Esophagus (tissue), 2 donors: ENCODE results near the gene KCNMA1. TPM values are rescaled to one million over a fixed set of nuclear protein-coding genes. Genes with fewer than 3 reads are reported as not detected.

ENCODE experiments used
- H3K27ac ChIP-seq, 2 donors: one replicate each; pipeline ENCODE4 v1.5.1; 2013; ENCODE audit warnings: low read depth in 2 of 2, mild to moderate bottlenecking in 2 of 2, inconsistent platforms in 1 of 2, low read length in 1 of 2, moderate library complexity in 1 of 2
- H3K27me3 ChIP-seq, 2 donors: one replicate each; pipeline ENCODE4 v1.6.1; 2013; ENCODE audit warnings: low read length in 2 of 2, control low read depth in 1 of 2, mild to moderate bottlenecking in 1 of 2; ENCODE audit not compliant: insufficient read depth in 2 of 2, control insufficient read depth in 1 of 2
- H3K36me3 ChIP-seq, 2 donors: one replicate each; pipeline ENCODE4 v1.6.1; 2013; ENCODE audit warnings: low read length in 1 of 2; ENCODE audit not compliant: control insufficient read depth in 2 of 2, insufficient read depth in 2 of 2
- H3K4me1 ChIP-seq, 2 donors: one replicate each; pipeline ENCODE4 v1.6.1; 2013; ENCODE audit warnings: low read length in 1 of 2; ENCODE audit not compliant: control insufficient read depth in 2 of 2, insufficient read depth in 2 of 2
- H3K4me3 ChIP-seq, 2 donors: one replicate each; pipeline ENCODE4 v1.5.1; 2013; ENCODE audit warnings: low read length in 2 of 2, mild to moderate bottlenecking in 2 of 2, low read depth in 1 of 2, moderate library complexity in 1 of 2
- H3K9me3 ChIP-seq, 2 donors: one replicate each; pipeline ENCODE4 v1.6.1; 2013; ENCODE audit warnings: mild to moderate bottlenecking in 2 of 2, low read depth in 1 of 2, low read length in 1 of 2, moderate library complexity in 1 of 2; ENCODE audit not compliant: control insufficient read depth in 2 of 2, insufficient read depth in 1 of 2
- WGBS, 2 donors: extraction: QIAGEN DNeasy Blood & Tissue Kit; methylation state at CpG; one replicate each; pipeline ENCODE4 v1.1.7; 2013; 5-methylcytosine and 5-hydroxymethylcytosine counted together
- polyA plus RNA-seq, 2 donors: library from polyadenylated mRNA; stranded (reverse); fragments of 200-250 nt; gene quantifications; one replicate each; pipeline ENCODE4 v1.2.3, GENCODE V29; 2013
- donor health status: healthy with polysubstance abuse.
- donor health status: Bipolar disorder and iron deficiency.

Gene KCNMA1
- polyA plus RNA-seq, 2 donors = 8.4 to 11.2 TPM

DNA sequence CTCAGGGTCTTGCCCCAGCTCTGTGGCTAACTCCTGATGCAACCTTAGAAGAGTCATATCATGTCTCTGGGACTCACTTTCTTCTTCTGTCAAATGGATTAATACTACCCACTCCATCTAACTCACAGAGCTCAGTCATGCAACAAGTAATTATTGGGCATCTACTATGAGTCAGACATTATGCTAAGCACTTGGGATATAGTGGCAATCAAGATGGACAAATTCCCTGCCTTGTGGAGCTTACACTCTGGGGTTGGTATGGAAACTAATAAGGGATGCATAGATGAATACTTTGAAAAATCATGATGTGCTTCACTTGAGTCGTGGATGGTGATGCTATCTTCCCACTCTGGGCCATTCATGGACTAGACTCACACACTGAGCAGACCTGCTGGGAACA is 88.9 kb downstream of the KCNMA1 start:
- no peak overlapping the region for H3K4me3 ChIP-seq
- H3K9me3 ChIP-seq = no peaks in the 10 kb centered on the region
- WGBS, 2 donors = 65 to 85% methylated on average over 1 of the region's 1 CpG
- H3K27ac ChIP-seq = no peak overlapping the region
- H3K27me3 ChIP-seq = no peaks in the 10 kb centered on the region
- peaks cover 3 to 8% of the 10 kb centered on the region in 2 donors for H3K4me1 ChIP-seq
- H3K36me3 ChIP-seq = no peaks in the 10 kb centered on the region

DNA sequence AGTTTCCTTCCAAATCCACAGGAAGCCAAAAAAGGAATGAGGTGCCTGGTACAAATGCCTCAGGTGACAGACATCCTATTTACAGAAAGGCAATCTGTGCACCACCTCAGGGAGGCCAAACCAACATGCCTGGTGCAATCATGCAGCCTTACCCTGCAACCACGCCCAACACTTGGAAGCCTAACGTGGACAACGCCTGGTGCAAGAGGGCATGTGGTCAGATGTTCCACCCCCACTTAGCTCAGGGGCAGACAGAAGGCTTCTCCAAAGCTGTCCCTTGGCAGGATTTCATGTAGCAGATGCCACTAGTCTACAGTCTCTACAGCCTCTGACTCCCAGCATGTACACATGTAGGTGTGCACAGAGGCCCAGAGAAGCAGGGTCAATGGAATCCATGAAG is 89.5 kb downstream of the KCNMA1 start:
- Histone ChIP-seq H3K4me1 (peaks cover 3 to 8% of the 10 kb centered on the region in 2 donors), H3K9me3 (no peaks in the 10 kb centered on the region), H3K27ac (no peak overlapping the region), H3K4me3 (no peak overlapping the region), H3K36me3 (no peaks in the 10 kb centered on the region), H3K27me3 (no peaks in the 10 kb centered on the region)
- WGBS, 2 donors = 66 to 71% methylated on average over 3 of the region's 3 CpGs

DNA sequence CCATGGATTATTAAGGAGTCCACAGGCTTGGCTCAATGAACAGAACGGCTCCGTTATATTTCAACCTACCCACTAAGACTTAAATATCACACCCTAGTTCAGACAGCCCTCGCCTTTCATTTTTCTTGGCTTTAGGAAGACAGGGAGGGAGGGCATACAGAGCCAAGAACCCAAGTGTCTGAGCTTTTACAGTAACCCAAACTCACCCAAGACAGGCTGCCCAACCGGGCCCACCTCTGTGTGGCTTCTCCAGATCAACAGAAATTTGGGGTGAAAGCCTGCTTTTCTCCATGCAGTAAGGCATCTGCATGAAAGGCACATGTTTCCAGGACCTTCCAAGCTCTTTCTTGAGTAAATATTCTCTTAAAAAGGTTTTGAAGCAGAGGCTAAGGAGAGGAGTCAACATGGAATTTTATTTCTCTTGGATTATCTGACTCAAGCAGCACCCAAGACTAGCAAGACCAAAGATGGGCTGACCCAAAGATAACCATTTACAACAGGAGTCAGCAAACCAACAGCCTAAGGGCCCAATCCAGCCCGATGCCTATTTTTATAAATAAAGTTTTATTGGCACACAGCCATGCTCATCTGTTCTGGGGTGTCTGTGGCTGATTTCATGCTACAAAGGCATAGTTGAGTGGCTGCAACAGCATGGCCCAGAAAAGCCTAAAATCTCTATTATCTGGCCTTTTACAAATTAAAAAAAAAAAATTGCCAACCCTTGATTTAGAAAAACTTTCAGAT is 90.1 kb downstream of the KCNMA1 start:
- H3K9me3 ChIP-seq = no peaks in the 10 kb centered on the region
- H3K4me1 ChIP-seq = peaks cover 3 to 8% of the 10 kb centered on the region in 2 donors
- no peak overlapping the region for H3K4me3 ChIP-seq
- no peak overlapping the region for H3K27ac ChIP-seq
- 69 to 82% methylated on average over 5 of the region's 5 CpGs for WGBS, 2 donors
- no peaks in the 10 kb centered on the region for H3K36me3 ChIP-seq
- H3K27me3 ChIP-seq = no peaks in the 10 kb centered on the region

DNA sequence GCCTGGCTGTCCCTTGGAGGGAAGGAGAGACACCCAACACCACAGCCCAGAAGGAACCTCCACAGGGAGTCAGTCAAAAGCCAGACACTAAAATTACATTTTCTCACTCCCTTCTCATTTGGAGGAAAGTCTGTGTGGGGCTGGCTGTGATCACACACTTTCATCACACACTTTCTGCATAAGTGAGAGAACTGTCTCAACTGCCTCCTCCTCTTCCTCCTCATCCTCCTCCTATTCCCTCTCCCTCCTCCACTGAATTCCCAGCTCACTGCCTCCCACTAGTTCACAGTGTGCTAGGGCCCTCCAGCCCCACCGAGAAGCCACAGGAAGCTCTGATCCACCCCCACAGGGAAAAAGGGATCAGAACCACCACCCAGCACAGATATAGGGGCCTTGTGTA is 91.6 kb downstream of the KCNMA1 start:
- peaks cover 3 to 8% of the 10 kb centered on the region in 2 donors for H3K4me1 ChIP-seq
- no peaks in the 10 kb centered on the region for H3K27me3 ChIP-seq
- no peak overlapping the region for H3K4me3 ChIP-seq
- WGBS, 2 donors = 87 to 100% methylated on average over 1 of the region's 1 CpG
- H3K9me3 ChIP-seq = no peaks in the 10 kb centered on the region
- H3K27ac ChIP-seq = no peak overlapping the region
- H3K36me3 ChIP-seq = no peaks in the 10 kb centered on the region

DNA sequence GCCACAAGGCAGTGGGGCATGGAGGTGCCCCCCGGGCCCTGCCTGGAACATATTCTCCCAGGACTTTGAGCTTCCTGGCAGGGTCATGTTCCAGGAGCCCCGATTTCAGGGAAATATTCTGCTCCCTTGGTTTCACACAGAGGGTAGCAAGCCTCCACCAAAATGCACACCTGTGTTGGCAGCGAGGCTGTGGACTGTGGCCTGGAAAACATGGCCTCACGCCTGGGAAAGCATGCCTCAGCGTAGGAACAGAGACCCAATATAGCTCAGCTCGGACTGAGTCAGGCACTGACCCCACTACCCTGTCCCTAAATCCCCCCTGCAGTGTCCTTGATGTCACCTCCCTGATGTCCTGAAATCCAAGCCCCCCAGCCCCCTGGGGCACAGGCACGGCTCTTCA is 92.0 kb downstream of the KCNMA1 start:
- Histone ChIP-seq H3K27ac (no peak overlapping the region), H3K9me3 (no peaks in the 10 kb centered on the region), H3K4me3 (no peak overlapping the region), H3K4me1 (peaks cover 3 to 8% of the 10 kb centered on the region in 2 donors), H3K36me3 (no peaks in the 10 kb centered on the region), H3K27me3 (no peaks in the 10 kb centered on the region)
- WGBS, 2 donors = 90 to 91% methylated on average over 7 of the region's 7 CpGs

DNA sequence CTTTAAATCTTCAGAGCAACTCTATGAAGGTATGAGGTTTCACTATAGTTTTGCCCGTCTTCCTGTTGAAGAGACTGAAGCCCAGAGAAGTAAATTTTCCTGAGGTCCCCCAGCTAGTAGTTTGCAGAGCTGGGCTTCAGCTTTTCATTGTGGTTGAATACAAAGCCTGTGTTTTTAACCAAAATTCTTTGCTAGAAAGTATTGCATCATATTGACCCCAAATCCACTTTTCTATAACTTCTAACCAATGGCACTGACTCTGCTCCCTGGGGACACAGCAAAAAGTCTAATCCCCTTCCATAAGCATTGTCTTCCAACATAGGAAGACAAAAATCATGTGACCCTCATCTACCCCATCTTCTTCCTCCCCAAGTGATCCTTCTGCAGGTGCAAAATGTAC is 93.0 kb downstream of the KCNMA1 start:
- H3K9me3 ChIP-seq = no peaks in the 10 kb centered on the region
- no peak overlapping the region for H3K4me3 ChIP-seq
- no peaks in the 10 kb centered on the region for H3K27me3 ChIP-seq
- peaks cover 3 to 5% of the 10 kb centered on the region in 2 donors for H3K4me1 ChIP-seq
- no peak overlapping the region for H3K27ac ChIP-seq
- H3K36me3 ChIP-seq = no peaks in the 10 kb centered on the region
- WGBS, 2 donors = 91 to 92% methylated on average over 1 of the region's 1 CpG

DNA sequence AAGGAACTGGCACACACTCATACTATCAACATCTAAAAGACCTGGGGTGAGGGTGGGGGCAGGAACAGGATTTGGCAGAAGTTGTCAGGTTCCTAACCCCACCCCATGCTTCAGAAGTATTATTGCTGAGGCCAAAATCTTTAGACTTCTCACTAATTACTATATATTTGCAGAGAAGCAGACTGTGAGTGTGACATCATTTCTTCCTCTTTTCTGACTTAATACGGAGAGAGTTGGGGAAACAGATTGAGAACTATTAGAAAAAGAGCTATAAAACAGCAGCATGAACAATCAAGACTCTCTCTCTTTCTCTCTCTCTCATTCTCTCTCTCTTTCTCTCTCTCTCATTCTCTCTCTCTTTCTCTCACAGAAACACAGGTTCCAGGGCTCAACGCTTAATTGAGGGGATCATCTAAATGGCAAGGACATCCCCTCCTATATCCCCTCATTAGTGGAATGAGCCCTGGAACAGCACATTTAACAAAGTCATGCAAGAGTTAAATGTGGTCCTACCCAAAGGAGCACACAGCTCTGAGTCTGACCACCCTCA is 94.8 kb downstream of the KCNMA1 start:
- no peaks in the 10 kb centered on the region for H3K9me3 ChIP-seq
- 76 to 88% methylated on average over 2 of the region's 2 CpGs for WGBS, 2 donors
- H3K27ac ChIP-seq = no peak overlapping the region
- peaks cover 3 to 8% of the 10 kb centered on the region in 2 donors for H3K4me1 ChIP-seq
- no peaks in the 10 kb centered on the region for H3K27me3 ChIP-seq
- no peak overlapping the region for H3K4me3 ChIP-seq
- H3K36me3 ChIP-seq = no peaks in the 10 kb centered on the region

DNA sequence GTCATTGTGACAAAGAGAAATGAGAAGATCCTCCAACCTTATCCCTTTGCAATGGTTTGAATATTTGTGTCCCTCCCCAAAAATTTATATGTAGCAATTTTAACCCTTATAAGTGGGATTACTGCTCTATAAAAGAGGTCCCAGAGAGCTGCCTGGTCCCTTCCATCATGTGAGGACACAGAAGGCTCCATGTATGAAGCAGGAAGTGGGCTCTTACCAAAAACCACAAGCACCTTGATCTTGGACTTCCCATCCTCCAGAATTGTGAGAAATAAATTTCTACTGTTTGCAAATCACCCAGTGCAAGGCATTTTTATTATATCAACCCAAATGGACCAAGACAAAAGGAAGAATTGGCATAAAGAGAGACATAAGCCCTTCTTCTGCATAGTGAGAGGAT is 95.7 kb downstream of the KCNMA1 start:
- H3K27me3 ChIP-seq = no peaks in the 10 kb centered on the region
- no peaks in the 10 kb centered on the region for H3K36me3 ChIP-seq
- H3K27ac ChIP-seq = no peak overlapping the region

DNA sequence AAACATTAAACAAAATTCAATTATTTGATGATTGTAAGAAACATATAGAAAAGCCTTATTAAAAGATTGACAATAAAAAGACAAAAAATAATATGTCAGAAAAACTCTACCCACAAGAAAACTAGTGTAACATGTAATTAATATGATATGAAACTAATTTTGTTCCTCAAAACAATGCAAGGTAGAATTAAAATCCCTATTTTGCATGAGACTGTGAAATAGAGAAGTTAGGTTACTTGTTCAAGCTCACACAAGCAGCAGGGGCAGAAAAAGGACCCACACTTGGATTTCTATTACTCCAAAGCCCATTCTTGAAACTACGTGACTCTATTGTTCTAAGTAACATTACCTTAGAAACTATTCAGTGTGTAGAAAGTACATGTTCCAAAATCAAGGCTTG is 96.4 kb downstream of the KCNMA1 start:
- H3K4me1 ChIP-seq = peaks cover 3 to 8% of the 10 kb centered on the region in 2 donors

More for the DNA sequence above, 95.7 kb downstream of the KCNMA1 start:
- Histone ChIP-seq H3K4me1 (peaks cover 3 to 8% of the 10 kb centered on the region in 2 donors), H3K4me3 (no peak overlapping the region), H3K9me3 (no peaks in the 10 kb centered on the region)

More for the DNA sequence above, 96.4 kb downstream of the KCNMA1 start:
- H3K4me3 ChIP-seq = no peak overlapping the region
- no peak overlapping the region for H3K27ac ChIP-seq
- no peaks in the 10 kb centered on the region for H3K27me3 ChIP-seq
- H3K9me3 ChIP-seq = no peaks in the 10 kb centered on the region
- no peaks in the 10 kb centered on the region for H3K36me3 ChIP-seq
- 94 to 95% methylated on average over 1 of the region's 1 CpG for WGBS, 2 donors
